ENCODE measurements around the gene C1S. TPM values are rescaled to one million over a fixed set of nuclear protein-coding genes. Genes with fewer than 3 reads are reported as not detected.

C1S gene
- total RNA-seq, 2 donors from 2014 or later: 13.4 to 14.3 TPM

- Histone ChIP-seq H3K4me1 (ENCODE audit: control insufficient read depth, insufficient read depth, low read length) (no peaks in the 10 kb centered on the region), H3K27ac (ENCODE audit: low read depth, low read length) (no peak overlapping the region), H3K4me3 (ENCODE audit: low read length) (no peak overlapping the region), H3K9me3 (ENCODE audit: control insufficient read depth, low read length) (no peaks in the 10 kb centered on the region), H3K27me3 (ENCODE audit: control insufficient read depth, insufficient read depth, low read length, poor library complexity, severe bottlenecking) (no peaks in the 10 kb centered on the region), H3K36me3 (ENCODE audit: control insufficient read depth, insufficient read depth, low read length) (no peaks in the 10 kb centered on the region), H3K9ac (ENCODE audit: extremely low read depth, low read length, poor library complexity, severe bottlenecking) (no peak overlapping the region)
- no peak overlapping the region for H3K27ac Mint-ChIP-seq
- H3K4me1 Mint-ChIP-seq: peaks cover 14% of the 10 kb centered on the region
- TF ChIP-seq CTCF (conservative IDR thresholded peaks at IDR 0.05): no peak
- H3K4me3 Mint-ChIP-seq: no peak overlapping the region
- H3K27me3 Mint-ChIP-seq (ENCODE audit: insufficient read depth): peaks cover 2% of the 10 kb centered on the region
- DNase-seq: no peak
- no peaks in the 10 kb centered on the region for H3K36me3 Mint-ChIP-seq (ENCODE audit: low read depth)
- 89 to 94% methylated on average over 11 to 13 of the region's 13 CpGs for WGBS, 2 experiments (ENCODE audit: insufficient coverage in 1 of 2, insufficient read length in 1 of 2)
- no peaks in the 10 kb centered on the region for H3K9me3 Mint-ChIP-seq
Observed at GRCh38 chr12:7061138-7061537, 620 bp downstream of the C1S start.

GRCh38 chr12:7061596-7061995 is 1.1 kb downstream of the C1S start:
- no peak for TF ChIP-seq CTCF (conservative IDR thresholded peaks at IDR 0.05)
- peaks cover 14% of the 10 kb centered on the region for H3K4me1 Mint-ChIP-seq
- no peak overlapping the region for H3K9ac ChIP-seq (ENCODE audit: extremely low read depth, low read length, poor library complexity, severe bottlenecking)
- H3K36me3 ChIP-seq (ENCODE audit: control insufficient read depth, insufficient read depth, low read length): no peaks in the 10 kb centered on the region
- no peak overlapping the region for H3K27ac ChIP-seq (ENCODE audit: low read depth, low read length)
- no peak overlapping the region for H3K27ac Mint-ChIP-seq
- DNase-seq: no peak
- H3K4me1 ChIP-seq (ENCODE audit: control insufficient read depth, insufficient read depth, low read length): no peaks in the 10 kb centered on the region
- H3K27me3 ChIP-seq (ENCODE audit: control insufficient read depth, insufficient read depth, low read length, poor library complexity, severe bottlenecking): no peaks in the 10 kb centered on the region
- H3K4me3 Mint-ChIP-seq: no peak overlapping the region
- no peaks in the 10 kb centered on the region for H3K9me3 Mint-ChIP-seq
- peaks cover under 1% of the 10 kb centered on the region for H3K27me3 Mint-ChIP-seq (ENCODE audit: insufficient read depth)
- no peaks in the 10 kb centered on the region for H3K9me3 ChIP-seq (ENCODE audit: control insufficient read depth, low read length)
- no peaks in the 10 kb centered on the region for H3K36me3 Mint-ChIP-seq (ENCODE audit: low read depth)
- WGBS, 2 experiments (ENCODE audit: insufficient coverage in 1 of 2, insufficient read length in 1 of 2): 96 to 100% methylated on average over 5 to 7 of the region's 7 CpGs
- H3K4me3 ChIP-seq (ENCODE audit: low read length): no peak overlapping the region

- no peaks in the 10 kb centered on the region for H3K27me3 ChIP-seq (ENCODE audit: control insufficient read depth, insufficient read depth, low read length, poor library complexity, severe bottlenecking)
- no peak for TF ChIP-seq CTCF (conservative IDR thresholded peaks at IDR 0.05)
- no peak overlapping the region for H3K27ac ChIP-seq (ENCODE audit: low read depth, low read length)
- Mint-ChIP-seq H3K36me3 (ENCODE audit: low read depth) (no peaks in the 10 kb centered on the region), H3K9me3 (no peaks in the 10 kb centered on the region), H3K4me1 (peaks cover 16% of the 10 kb centered on the region), H3K4me3 (no peak overlapping the region), H3K27ac (no peak overlapping the region), H3K27me3 (ENCODE audit: insufficient read depth) (peaks cover 11% of the 10 kb centered on the region)
- H3K9ac ChIP-seq (ENCODE audit: extremely low read depth, low read length, poor library complexity, severe bottlenecking): no peak overlapping the region
- no peaks in the 10 kb centered on the region for H3K36me3 ChIP-seq (ENCODE audit: control insufficient read depth, insufficient read depth, low read length)
- H3K4me3 ChIP-seq (ENCODE audit: low read length): no peak overlapping the region
- H3K4me1 ChIP-seq (ENCODE audit: control insufficient read depth, insufficient read depth, low read length): no peaks in the 10 kb centered on the region
- DNase-seq: no peak
- 90% methylated on average over 3 of the region's 3 CpGs; no CpG with 5 or more reads in 1 of the 2 experiments for WGBS, 2 experiments (ENCODE audit: insufficient coverage in 1 of 2, insufficient read length in 1 of 2)
- H3K9me3 ChIP-seq (ENCODE audit: control insufficient read depth, low read length): no peaks in the 10 kb centered on the region
Observed at GRCh38 chr12:7064516-7064915, 4.0 kb downstream of the C1S start.

Data from endodermal cell (in vitro differentiated cells).